ENCODE measurements around the gene SLC25A20.
"Not testable (repeated sequence)": the region's sequence is repeated elsewhere in the genome, so short reads cannot be mapped to it uniquely, and the experiment has no call there.

SLC25A20 gene

GRCh38 chr3:48837163-48837562, 61.5 kb downstream of the SLC25A20 start:
- no peak for DNase-seq

GRCh38 chr3:48835650-48836366, 62.9 kb downstream of the SLC25A20 start:
- DNase-seq: no peak

DNA sequence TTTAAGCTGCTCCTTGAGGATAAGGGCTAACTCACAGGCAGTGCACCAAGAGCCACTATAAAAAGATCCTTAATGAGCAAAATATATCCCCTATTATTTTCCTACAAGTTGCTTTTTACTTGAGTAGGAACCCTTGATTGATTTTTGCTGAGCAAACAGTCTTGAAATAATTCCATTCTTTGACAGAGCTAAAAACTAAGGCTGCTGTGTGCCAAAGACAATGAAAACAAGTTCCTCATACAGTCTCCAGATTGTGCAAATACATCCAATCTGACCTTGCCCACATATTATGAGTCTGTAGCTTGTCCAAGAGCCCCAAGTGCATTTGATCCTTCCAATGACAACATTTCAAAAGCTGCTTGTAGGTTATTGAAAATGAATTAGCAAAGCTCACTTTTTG, 66.0 kb downstream of the SLC25A20 start:
- no peak for DNase-seq

DNA sequence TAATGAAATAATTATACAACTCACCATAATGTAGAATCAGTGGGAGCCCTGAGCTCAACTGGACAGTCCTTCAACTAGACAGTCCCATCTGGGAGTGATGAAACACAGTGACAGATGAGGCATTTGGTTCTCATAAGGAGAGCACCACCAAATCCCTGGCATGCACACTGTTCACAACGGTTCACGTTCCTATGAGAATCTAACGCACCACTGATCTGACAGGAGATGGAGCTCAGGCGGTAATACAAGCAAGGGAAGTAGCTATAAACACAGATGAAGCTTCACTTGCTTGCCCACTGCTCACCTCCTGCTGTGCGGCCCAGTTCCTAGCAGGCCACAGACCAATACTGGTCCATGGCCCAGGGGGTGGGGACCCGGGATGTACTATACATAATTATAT, 68.0 kb downstream of the SLC25A20 start:
- DNase-seq: no peak

DNA sequence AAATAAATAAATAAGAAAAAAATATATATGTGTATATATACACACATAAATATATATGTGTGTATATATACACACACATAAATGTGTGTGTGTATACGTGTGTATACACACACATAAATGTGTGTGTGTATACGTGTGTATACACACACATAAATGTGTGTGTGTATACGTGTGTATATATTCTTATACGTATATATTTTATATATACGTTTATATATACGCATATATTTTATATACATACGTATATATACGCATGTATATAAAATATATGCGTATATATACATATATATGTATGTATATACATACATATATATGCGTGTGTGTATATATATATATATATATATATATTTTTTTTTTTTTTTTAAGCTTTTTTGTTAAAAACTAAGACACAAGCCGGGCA, 69.2 kb downstream of the SLC25A20 start:
- DNase-seq: not testable (repeated sequence)

GRCh38 chr3:48827874-48828273, 70.8 kb downstream of the SLC25A20 start:
- not testable (repeated sequence) for DNase-seq

DNA sequence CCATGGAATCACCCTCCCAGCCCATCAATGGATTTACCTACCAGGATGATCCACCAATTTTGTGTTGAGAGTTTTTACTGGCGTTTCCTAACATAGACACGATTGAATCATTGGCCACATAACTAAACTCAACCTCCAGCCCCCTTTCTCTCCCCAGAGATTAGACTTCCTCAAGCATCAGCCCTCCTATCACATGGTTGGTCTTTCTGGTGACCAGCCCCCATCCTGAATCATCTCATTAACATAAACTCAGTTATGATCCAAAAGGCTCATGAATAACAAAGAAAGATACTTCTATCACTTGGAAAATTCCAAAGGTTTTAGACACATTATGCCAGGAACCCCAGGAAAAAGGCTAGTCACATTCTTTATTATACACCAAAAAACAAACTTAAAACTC, 72.2 kb downstream of the SLC25A20 start:
- no peak for DNase-seq

GRCh38 chr3:48820612-48821324, 77.9 kb downstream of the SLC25A20 start:
- no peak for DNase-seq

DNA sequence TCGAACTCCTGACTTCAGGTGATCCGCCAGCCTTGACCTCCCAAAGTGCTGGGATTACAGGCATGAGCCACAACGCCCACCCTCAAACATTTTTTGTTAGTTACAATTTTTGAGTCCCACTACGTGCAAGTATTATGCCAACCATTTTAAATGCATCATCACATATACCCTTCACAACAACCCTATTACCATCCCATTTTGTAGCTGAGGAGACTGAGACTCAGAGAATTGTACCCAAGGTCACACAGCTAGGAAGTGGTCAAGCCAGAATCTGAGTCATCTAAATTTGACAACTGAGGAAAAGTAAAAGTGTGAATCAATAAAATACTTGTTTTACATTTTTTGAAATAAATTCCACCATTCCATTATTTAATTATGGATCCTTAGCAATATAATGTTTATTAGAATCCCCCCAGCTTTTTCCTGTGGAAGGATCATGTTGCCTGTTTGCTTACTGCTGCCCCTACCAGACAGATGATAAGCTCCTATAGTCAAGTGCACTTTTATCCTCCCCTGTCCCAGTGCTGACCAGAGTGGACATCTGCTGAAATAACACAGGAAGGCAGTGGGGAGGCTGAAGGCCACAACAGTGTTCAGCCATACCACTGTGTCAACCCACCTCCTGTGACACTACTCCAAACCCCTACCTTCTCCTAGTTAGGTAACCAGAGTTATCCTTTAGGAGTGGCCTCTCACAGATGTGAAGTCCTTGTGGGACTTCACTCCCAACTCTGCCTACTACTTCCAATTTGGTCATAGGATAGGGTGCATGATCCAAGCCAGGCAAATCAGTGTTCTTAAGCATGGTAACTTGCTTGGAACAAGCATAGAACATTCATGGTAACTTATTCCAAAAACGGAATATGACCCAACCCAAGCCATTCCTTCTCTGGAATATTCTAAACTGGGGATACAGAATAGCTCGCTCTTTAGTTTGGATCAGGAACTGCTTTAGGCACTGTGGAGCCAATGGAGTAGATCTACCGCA, 79.2 kb downstream of the SLC25A20 start:
- no peak for DNase-seq

DNA sequence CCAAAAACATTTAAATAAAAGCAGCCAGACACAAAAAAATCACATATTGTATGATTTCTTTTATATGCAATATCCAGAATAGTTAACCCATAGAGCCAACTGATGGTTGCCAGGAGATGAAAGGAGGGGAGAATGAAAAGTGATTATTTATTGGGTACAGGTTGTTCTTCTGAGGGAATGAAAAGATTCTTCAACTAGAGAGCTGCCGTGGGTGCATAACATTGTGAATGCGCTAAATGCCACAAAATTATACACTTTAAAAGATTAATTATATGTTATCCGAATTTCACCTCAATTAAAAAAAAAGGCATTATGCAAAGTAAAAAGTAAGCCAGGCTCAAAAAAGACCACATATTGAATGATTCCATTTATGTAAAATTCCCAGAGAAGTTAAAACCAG, 87.2 kb downstream of the SLC25A20 start:
- no peak for DNase-seq

Measured in NCI-H2029 (cell line).